Measurements from ENCODE around the gene ANKS1A. TPM values are rescaled to one million over a fixed set of nuclear protein-coding genes. Genes with fewer than 3 reads are reported as not detected.

The ANKS1A gene
- total RNA-seq, 1 donor from 2014 or later: 76.9 TPM

GRCh38 chr6:35053701-35054100, 164.6 kb downstream of the ANKS1A start:
- H3K36me3 Mint-ChIP-seq (ENCODE audit: unreplicated experiment): no peaks in the 10 kb centered on the region
- no peak for TF ChIP-seq CTCF (IDR thresholded peaks at IDR 0.05; ENCODE audit: partially characterized antibody, unreplicated experiment)
- peaks cover 17% of the 10 kb centered on the region for H3K9me3 Mint-ChIP-seq (ENCODE audit: unreplicated experiment)
- H3K27ac Mint-ChIP-seq (ENCODE audit: unreplicated experiment): peak overlapping the region; percentile 96
- DNase-seq: no peak
- peaks cover 8% of the 10 kb centered on the region for H3K27me3 Mint-ChIP-seq (ENCODE audit: unreplicated experiment)
- peaks cover 24% of the 10 kb centered on the region for H3K4me1 Mint-ChIP-seq (ENCODE audit: low read depth, unreplicated experiment)
- H3K4me3 Mint-ChIP-seq (ENCODE audit: unreplicated experiment): no peak overlapping the region

- Mint-ChIP-seq H3K4me3 (ENCODE audit: unreplicated experiment) (no peak overlapping the region), H3K9me3 (ENCODE audit: unreplicated experiment) (peaks cover 17% of the 10 kb centered on the region), H3K36me3 (ENCODE audit: unreplicated experiment) (no peaks in the 10 kb centered on the region), H3K27ac (ENCODE audit: unreplicated experiment) (peak overlapping the region; percentile 96), H3K4me1 (ENCODE audit: low read depth, unreplicated experiment) (peaks cover 27% of the 10 kb centered on the region), H3K27me3 (ENCODE audit: unreplicated experiment) (peaks cover 8% of the 10 kb centered on the region)
- no peak for DNase-seq
- TF ChIP-seq CTCF (IDR thresholded peaks at IDR 0.05; ENCODE audit: partially characterized antibody, unreplicated experiment): no peak
These were observed 165.2 kb downstream of the ANKS1A start for GRCh38 chr6:35054106-35054742.

DNA sequence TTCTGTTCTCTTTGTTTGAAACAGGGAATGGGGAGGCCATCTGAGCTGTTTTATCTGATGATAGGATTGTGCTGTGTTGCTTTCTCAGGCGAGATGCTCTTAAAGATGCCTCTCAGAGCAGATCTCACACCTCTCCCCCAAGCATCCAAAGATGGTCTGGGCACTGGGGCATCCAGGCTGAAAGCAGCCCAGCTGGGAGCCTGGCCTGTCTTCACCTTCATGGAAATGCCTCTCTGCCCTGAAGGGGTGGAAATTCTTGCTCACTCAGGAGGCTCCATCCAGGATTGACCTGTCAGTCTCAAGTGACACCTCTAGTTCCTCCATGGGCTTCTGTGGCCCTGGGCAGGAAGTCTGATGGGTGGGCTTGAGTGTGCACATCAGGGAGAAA, 165.7 kb downstream of the ANKS1A start:
- H3K4me1 Mint-ChIP-seq (ENCODE audit: low read depth, unreplicated experiment): peaks cover 31% of the 10 kb centered on the region
- no peaks in the 10 kb centered on the region for H3K36me3 Mint-ChIP-seq (ENCODE audit: unreplicated experiment)
- H3K9me3 Mint-ChIP-seq (ENCODE audit: unreplicated experiment): peaks cover 20% of the 10 kb centered on the region
- TF ChIP-seq CTCF (IDR thresholded peaks at IDR 0.05; ENCODE audit: partially characterized antibody, unreplicated experiment): no peak
- peak overlapping the region; percentile 96 for H3K27ac Mint-ChIP-seq (ENCODE audit: unreplicated experiment)
- H3K27me3 Mint-ChIP-seq (ENCODE audit: unreplicated experiment): peaks cover 10% of the 10 kb centered on the region
- no peak for DNase-seq
- H3K4me3 Mint-ChIP-seq (ENCODE audit: unreplicated experiment): no peak overlapping the region

DNA sequence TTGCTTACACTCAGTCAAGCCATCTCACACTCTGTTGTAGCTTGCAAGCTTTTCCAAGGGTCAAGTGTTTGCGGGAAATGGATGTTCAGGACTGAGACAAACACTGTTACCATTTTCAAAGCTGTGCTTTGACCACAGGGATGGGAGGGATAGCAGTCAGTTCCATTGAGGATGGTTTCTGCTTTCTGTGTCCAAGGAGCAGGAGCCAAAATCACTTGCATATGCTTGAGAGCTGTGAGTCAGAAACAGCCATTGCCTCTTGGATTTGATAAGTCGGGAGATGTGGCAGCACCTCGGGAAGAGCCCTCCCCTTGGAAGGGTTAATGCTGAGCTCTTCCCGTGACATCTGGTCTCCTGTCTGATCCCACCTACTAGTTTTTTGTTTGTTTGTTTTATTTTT, 166.8 kb downstream of the ANKS1A start:
- DNase-seq: no peak
- H3K36me3 Mint-ChIP-seq (ENCODE audit: unreplicated experiment): no peaks in the 10 kb centered on the region
- no peak for TF ChIP-seq CTCF (IDR thresholded peaks at IDR 0.05; ENCODE audit: partially characterized antibody, unreplicated experiment)

GRCh38 chr6:35056952-35057351, 167.9 kb downstream of the ANKS1A start:
- peak overlapping the region; percentile 34 for H3K4me3 Mint-ChIP-seq (ENCODE audit: unreplicated experiment)
- H3K4me1 Mint-ChIP-seq (ENCODE audit: low read depth, unreplicated experiment): peaks cover 35% of the 10 kb centered on the region

More for the DNA sequence above, 166.8 kb downstream of the ANKS1A start:
- Mint-ChIP-seq H3K27ac (ENCODE audit: unreplicated experiment) (no peak overlapping the region), H3K4me3 (ENCODE audit: unreplicated experiment) (no peak overlapping the region), H3K9me3 (ENCODE audit: unreplicated experiment) (peaks cover 20% of the 10 kb centered on the region), H3K4me1 (ENCODE audit: low read depth, unreplicated experiment) (peaks cover 36% of the 10 kb centered on the region), H3K27me3 (ENCODE audit: unreplicated experiment) (peaks cover 14% of the 10 kb centered on the region)

More at GRCh38 chr6:35056952-35057351, 167.9 kb downstream of the ANKS1A start:
- H3K9me3 Mint-ChIP-seq (ENCODE audit: unreplicated experiment): peaks cover 15% of the 10 kb centered on the region
- no peak for DNase-seq
- H3K36me3 Mint-ChIP-seq (ENCODE audit: unreplicated experiment): no peaks in the 10 kb centered on the region
- TF ChIP-seq CTCF (IDR thresholded peaks at IDR 0.05; ENCODE audit: partially characterized antibody, unreplicated experiment): no peak
- peak overlapping the region; percentile 72 for H3K27ac Mint-ChIP-seq (ENCODE audit: unreplicated experiment)
- peaks cover 14% of the 10 kb centered on the region for H3K27me3 Mint-ChIP-seq (ENCODE audit: unreplicated experiment)
